Limb (tissue), 2 donors: Measurements from ENCODE around the gene MYO10.

Experiments
- DNase-seq, 2 donors: peaks; one replicate each; pipeline ENCODE4 v3.0.0-alpha.2; 2016; ENCODE audit errors: extremely low spot score in 2 of 2

MYO10 gene

GRCh38 chr5:16916262-16916878 lies 19.7 kb downstream of the MYO10 start:
- no peak for DNase-seq

GRCh38 chr5:16914584-16914983 lies 21.5 kb downstream of the MYO10 start:
- DNase-seq: no peak

GRCh38 chr5:16914108-16914435 lies 22.0 kb downstream of the MYO10 start:
- no peak for DNase-seq

GRCh38 chr5:16913187-16914107 lies 22.6 kb downstream of the MYO10 start:
- DNase-seq: no peak

GRCh38 chr5:16912080-16912479 lies 24.0 kb downstream of the MYO10 start:
- DNase-seq: no peak

- DNase-seq: no peak
Measured at GRCh38 chr5:16909464-16909863, 26.6 kb downstream of the MYO10 start.

GRCh38 chr5:16907270-16907669 lies 28.8 kb downstream of the MYO10 start:
- DNase-seq: no peak

GRCh38 chr5:16906255-16906654 lies 29.8 kb downstream of the MYO10 start:
- no peak for DNase-seq

GRCh38 chr5:16903480-16904300 lies 32.4 kb downstream of the MYO10 start:
- DNase-seq: no peak

GRCh38 chr5:16902846-16903245 lies 33.2 kb downstream of the MYO10 start:
- DNase-seq: no peak

GRCh38 chr5:16901021-16901644 lies 35.0 kb downstream of the MYO10 start:
- DNase-seq: no peak

- no peak for DNase-seq
Measured at GRCh38 chr5:16899171-16899570, 36.9 kb downstream of the MYO10 start.

- DNase-seq: no peak
Measured at GRCh38 chr5:16897800-16898199, 38.3 kb downstream of the MYO10 start.

- DNase-seq: no peak
Measured at GRCh38 chr5:16897284-16897704, 38.8 kb downstream of the MYO10 start.

GRCh38 chr5:16896767-16897166 lies 39.3 kb downstream of the MYO10 start:
- DNase-seq: no peak

GRCh38 chr5:16894236-16895057 lies 41.6 kb downstream of the MYO10 start:
- no peak for DNase-seq

- no peak for DNase-seq
Measured at GRCh38 chr5:16891033-16891432, 45.1 kb downstream of the MYO10 start.

- no peak for DNase-seq
Measured at GRCh38 chr5:16889972-16890519, 46.0 kb downstream of the MYO10 start.

- DNase-seq: no peak
Measured at GRCh38 chr5:16889203-16889971, 46.7 kb downstream of the MYO10 start.

- no peak for DNase-seq
Measured at GRCh38 chr5:16888694-16889124, 47.4 kb downstream of the MYO10 start.
